Endothelial cell of umbilical vein (primary cell): ENCODE results near the gene SPATA32.

Source experiments
- CTCF ChIP-seq, 2 donors: IDR thresholded peaks; 1 replicate in 1 of 2; 2 replicates in 1 of 2; pipeline ENCODE4 v1.5.1; 2011; ENCODE audit warnings: low read length in 2 of 2, mild to moderate bottlenecking in 2 of 2, moderate library complexity in 2 of 2, control low read depth in 1 of 2, inconsistent platforms in 1 of 2, low read depth in 1 of 2; ENCODE audit not compliant: insufficient read depth in 1 of 2; ENCODE audit errors: extremely low read depth in 1 of 2
- EZH2 ChIP-seq: IDR thresholded peaks from 2 replicates; pipeline ENCODE4 v1.6.1; 2012; ENCODE audit warnings: borderline replicate concordance, low read depth, mild to moderate bottlenecking, moderate library complexity, low read length, inconsistent platforms; ENCODE audit not compliant: severe bottlenecking
- MAX ChIP-seq: IDR thresholded peaks from 2 replicates; pipeline ENCODE4 v1.6.1; 2011; ENCODE audit not compliant: insufficient read depth, insufficient read length
- MYC ChIP-seq: IDR thresholded peaks from one replicate; pipeline ENCODE4 v1.6.1; 2011; ENCODE audit warnings: mild to moderate bottlenecking, low read depth, low read length
- POLR2A ChIP-seq: IDR thresholded peaks from 2 replicates; pipeline ENCODE4 v1.6.1; 2012; ENCODE audit warnings: low read depth, mild to moderate bottlenecking, control low read depth, low read length
- POLR2AphosphoS5 ChIP-seq: IDR thresholded peaks from 2 replicates; pipeline ENCODE4 v1.6.1; 2012; ENCODE audit warnings: low read depth, mild to moderate bottlenecking, control low read depth, low read length, moderate library complexity; ENCODE audit not compliant: insufficient read depth

- TF ChIP-seq EZH2: no peak
- no peak for TF ChIP-seq POLR2A
- no peak for TF ChIP-seq MYC
- TF ChIP-seq POLR2AphosphoS5: no peak
- no peak for TF ChIP-seq CTCF (IDR thresholded peaks at IDR 0.05; ENCODE audit: extremely low read depth in 1 of 2, insufficient read depth in 1 of 2, low read depth in 1 of 2, low read length in 2 of 2)
- no peak for TF ChIP-seq MAX
These were observed 18.1 kb downstream of the SPATA32 start for GRCh38 chr17:45243750-45244149.
